Neuronal stem cell (in vitro differentiated cells): ENCODE data around the gene CNTNAP5.

Experiments
- DNase-seq: peaks from one replicate; pipeline ENCODE4 v3.0.0-alpha.2; 2013; ENCODE audit warnings: low spot score
- H2AFZ ChIP-seq: one replicate; pipeline ENCODE4 v1.6.1; 2013; ENCODE audit warnings: mild to moderate bottlenecking, low read length, inconsistent platforms
- H2AK5ac ChIP-seq: 2 replicates; pipeline ENCODE4 v1.6.1; 2013; ENCODE audit warnings: low read depth, mild to moderate bottlenecking, inconsistent platforms, low read length, moderate library complexity, mixed read lengths
- H2BK120ac ChIP-seq: 2 replicates; pipeline ENCODE4 v1.6.1; 2013; ENCODE audit warnings: low read depth, mild to moderate bottlenecking, inconsistent platforms, low read length, moderate library complexity, mixed read lengths
- H2BK12ac ChIP-seq: one replicate; pipeline ENCODE4 v1.6.1; 2013; ENCODE audit warnings: low read length, inconsistent platforms
- H2BK15ac ChIP-seq: 2 replicates; pipeline ENCODE4 v1.6.1; 2013; ENCODE audit warnings: mild to moderate bottlenecking, low read length, inconsistent platforms, mixed read lengths
- H2BK5ac ChIP-seq: one replicate; pipeline ENCODE4 v1.6.1; 2013; ENCODE audit warnings: inconsistent platforms, mild to moderate bottlenecking, low read length, moderate library complexity
- H3K14ac ChIP-seq: one replicate; pipeline ENCODE4 v1.6.1; 2013; ENCODE audit warnings: low read length, inconsistent platforms
- H3K18ac ChIP-seq: 2 replicates; pipeline ENCODE4 v1.6.1; 2013; ENCODE audit warnings: low read length, inconsistent platforms
- H3K23ac ChIP-seq: 2 replicates; pipeline ENCODE4 v1.6.1; 2013; ENCODE audit warnings: low read depth, mild to moderate bottlenecking, mixed read lengths, low read length, inconsistent platforms; ENCODE audit not compliant: poor library complexity
- H3K27ac ChIP-seq: replicated peaks from 3 replicates; pipeline ENCODE4 v1.5.1; 2013; ENCODE audit warnings: low read length, inconsistent platforms
- H3K27me3 ChIP-seq, 3 experiments: 2 replicates each; pipeline ENCODE4 v1.6.1; 2013; ENCODE audit warnings: low read length in 3 of 3, mild to moderate bottlenecking in 2 of 3, inconsistent platforms in 1 of 3, low read depth in 1 of 3, mixed read lengths in 1 of 3, moderate library complexity in 1 of 3; ENCODE audit not compliant: control insufficient read depth in 3 of 3, insufficient read depth in 3 of 3
- H3K36me3 ChIP-seq, 2 donors: replicated peaks in 1 of 2; 2 replicates each; pipeline ENCODE4 v1.6.1; 2013; ENCODE audit warnings: low read length in 2 of 2; ENCODE audit not compliant: control insufficient read depth in 2 of 2, insufficient read depth in 2 of 2
- H3K4ac ChIP-seq: 2 replicates; pipeline ENCODE4 v1.6.1; 2013; ENCODE audit warnings: inconsistent platforms, mild to moderate bottlenecking, low read length, moderate library complexity
- H3K4me1 ChIP-seq, 2 donors: 1 replicate in 1 of 2; 2 replicates in 1 of 2; pipeline ENCODE4 v1.6.1; 2013; ENCODE audit warnings: low read length in 2 of 2, low read depth in 1 of 2; ENCODE audit not compliant: control insufficient read depth in 2 of 2, insufficient read depth in 1 of 2
- H3K4me2 ChIP-seq: one replicate; pipeline ENCODE4 v1.6.1; 2013; ENCODE audit warnings: mild to moderate bottlenecking, low read length, inconsistent platforms; ENCODE audit not compliant: insufficient read depth, poor library complexity, severe bottlenecking
- H3K4me3 ChIP-seq, 2 donors: 2 replicates each; pipeline ENCODE4 v1.5.1; 2013; ENCODE audit warnings: low read length in 2 of 2, mild to moderate bottlenecking in 2 of 2, inconsistent platforms in 1 of 2, moderate library complexity in 1 of 2
- H3K79me1 ChIP-seq: one replicate; pipeline ENCODE4 v1.6.1; 2013; ENCODE audit warnings: low read depth, mild to moderate bottlenecking, inconsistent platforms, low read length, moderate library complexity
- H3K9ac ChIP-seq: one replicate; pipeline ENCODE4 v1.6.1; 2013; ENCODE audit warnings: mild to moderate bottlenecking, low read depth, low read length, inconsistent platforms; ENCODE audit not compliant: poor library complexity
- H3K9me3 ChIP-seq, 2 donors: replicated peaks in 1 of 2; 2 replicates each; pipeline versions ENCODE3 to v1.6.1; 2013; ENCODE audit warnings: low read length in 2 of 2, mild to moderate bottlenecking in 2 of 2, inconsistent platforms in 1 of 2, low read depth in 1 of 2, mixed read lengths in 1 of 2, moderate library complexity in 1 of 2; ENCODE audit not compliant: control insufficient read depth in 2 of 2, insufficient read depth in 1 of 2
- H4K8ac ChIP-seq: one replicate; pipeline ENCODE4 v1.6.1; 2013; ENCODE audit warnings: low read depth, mild to moderate bottlenecking, inconsistent platforms, low read length, moderate library complexity
- H4K91ac ChIP-seq: one replicate; pipeline ENCODE4 v1.6.1; 2013; ENCODE audit warnings: low read length, low read depth, mild to moderate bottlenecking, inconsistent platforms; ENCODE audit not compliant: poor library complexity
- WGBS, 2 donors: extraction: QIAGEN DNeasy Blood & Tissue Kit; methylation state at CpG; one replicate each; pipeline ENCODE4 v1.1.7; 2013; ENCODE audit warnings: missing lambda C conversion rate in 2 of 2, mixed read lengths in 1 of 2; ENCODE audit not compliant: insufficient read length in 2 of 2, insufficient replicate concordance in 1 of 2; ENCODE audit errors: extremely low coverage in 2 of 2; 5-methylcytosine and 5-hydroxymethylcytosine counted together

CNTNAP5 gene

DNA sequence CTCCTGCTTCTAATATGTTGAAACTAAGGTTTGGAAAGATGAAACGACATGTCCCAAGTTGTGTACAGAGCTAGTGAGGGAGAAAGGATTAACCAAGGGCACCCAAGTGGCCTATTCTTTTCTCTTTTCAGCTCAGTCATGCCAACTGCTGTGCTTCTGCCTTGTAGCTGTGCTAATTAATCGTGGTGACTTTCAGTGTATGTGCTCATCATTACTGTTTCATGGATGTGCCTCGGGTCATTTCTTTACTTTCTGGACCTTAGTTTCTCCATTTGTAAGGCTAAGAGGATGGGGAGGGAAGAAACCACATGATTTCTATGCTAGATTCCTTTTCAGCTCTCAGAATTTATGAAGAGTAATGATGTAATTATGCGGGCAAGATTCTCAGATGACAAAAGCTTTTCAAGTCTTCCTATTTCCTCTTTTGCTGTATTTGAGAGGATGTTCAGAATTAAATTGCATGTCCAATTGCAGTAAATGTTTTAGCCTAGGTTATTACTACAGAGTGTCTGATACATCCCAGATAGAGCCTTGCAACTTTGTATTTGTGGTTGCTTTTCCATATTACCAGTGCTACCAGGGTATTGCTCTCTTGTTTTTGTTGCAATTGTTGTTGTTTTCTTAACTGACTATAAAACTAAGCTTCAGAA, 621.2 kb downstream of the CNTNAP5 start:
- no peak overlapping the region for H2BK120ac ChIP-seq
- H3K4me2 ChIP-seq = no peak overlapping the region
- H3K9ac ChIP-seq = no peak overlapping the region
- H3K23ac ChIP-seq = no peak overlapping the region
- H3K4me1 ChIP-seq = no peaks in the 10 kb centered on the region
- H2BK15ac ChIP-seq = no peak overlapping the region
- H3K27me3 ChIP-seq = no peaks in the 10 kb centered on the region
- H2AK5ac ChIP-seq = no peak overlapping the region
- H4K91ac ChIP-seq = no peak overlapping the region
- no peak overlapping the region for H4K8ac ChIP-seq
- no peaks in the 10 kb centered on the region for H3K79me1 ChIP-seq
- H3K27ac ChIP-seq = no peak overlapping the region
- no peak overlapping the region for H3K14ac ChIP-seq
- H3K36me3 ChIP-seq = no peaks in the 10 kb centered on the region
- no peak overlapping the region for H2BK5ac ChIP-seq
- H2BK12ac ChIP-seq = no peak overlapping the region
- WGBS, 2 donors = no CpG with 5 or more reads among the region's 4 CpGs
- no peaks in the 10 kb centered on the region for H3K9me3 ChIP-seq
- no peak overlapping the region for H2AFZ ChIP-seq
- H3K4me3 ChIP-seq = no peak overlapping the region
- DNase-seq = no peak
- no peak overlapping the region for H3K18ac ChIP-seq
- H3K4ac ChIP-seq = no peak overlapping the region

DNA sequence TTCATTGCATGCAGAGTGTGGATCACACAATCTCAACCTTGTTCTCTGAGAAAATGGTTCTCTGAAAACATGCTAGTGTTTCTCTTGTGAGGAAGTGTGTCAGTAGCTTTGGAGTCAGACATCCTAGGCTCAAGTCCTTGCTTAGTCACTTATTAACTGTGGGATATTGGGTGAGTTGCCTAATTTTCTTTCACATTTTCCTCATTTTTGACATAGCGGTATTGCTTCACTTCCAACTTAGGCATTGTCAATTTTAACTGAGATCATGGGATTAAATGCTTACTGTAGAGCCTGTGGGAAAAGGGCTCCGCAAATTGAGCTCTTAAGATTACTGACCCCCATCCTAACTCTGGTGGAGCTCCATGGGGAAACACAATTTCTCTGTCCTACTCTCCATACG, 622.2 kb downstream of the CNTNAP5 start:
- H3K4me1 ChIP-seq = no peaks in the 10 kb centered on the region
- H2AK5ac ChIP-seq = no peak overlapping the region
- H3K4ac ChIP-seq = no peak overlapping the region
- H3K18ac ChIP-seq = no peak overlapping the region
- H3K79me1 ChIP-seq = no peaks in the 10 kb centered on the region
- no CpG with 5 or more reads among the region's 3 CpGs for whole genome bisulfite sequencing, 2 donors
- H2BK15ac ChIP-seq = no peak overlapping the region
- H2BK5ac ChIP-seq = no peak overlapping the region
- no peak overlapping the region for H3K4me3 ChIP-seq
- no peak for DNase-seq
- H3K14ac ChIP-seq = no peak overlapping the region
- no peaks in the 10 kb centered on the region for H3K27me3 ChIP-seq
- H2AFZ ChIP-seq = no peak overlapping the region
- no peak overlapping the region for H3K23ac ChIP-seq
- no peak overlapping the region for H2BK12ac ChIP-seq
- H3K9ac ChIP-seq = no peak overlapping the region
- H4K8ac ChIP-seq = no peak overlapping the region
- H4K91ac ChIP-seq = no peak overlapping the region
- H3K9me3 ChIP-seq = no peaks in the 10 kb centered on the region
- H3K36me3 ChIP-seq = no peaks in the 10 kb centered on the region
- no peak overlapping the region for H3K27ac ChIP-seq
- no peak overlapping the region for H3K4me2 ChIP-seq
- no peak overlapping the region for H2BK120ac ChIP-seq

DNA sequence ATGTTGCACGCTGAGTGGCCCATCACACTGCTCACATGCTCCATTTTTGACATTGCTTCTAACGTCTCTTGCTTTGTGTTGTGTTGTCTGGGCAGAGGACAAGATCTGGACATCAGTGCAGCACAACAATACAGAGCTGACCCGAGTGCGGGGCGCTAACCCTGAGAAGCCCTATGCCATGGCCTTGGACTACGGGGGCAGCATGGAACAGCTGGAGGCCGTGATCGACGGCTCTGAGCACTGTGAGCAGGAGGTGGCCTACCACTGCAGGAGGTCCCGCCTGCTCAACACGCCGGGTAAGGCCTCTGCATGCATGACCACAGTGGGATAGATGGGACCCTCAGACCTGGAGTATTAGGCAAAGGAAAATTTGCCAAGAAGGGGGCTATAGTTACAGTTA, 622.6 kb downstream of the CNTNAP5 start:
- H3K18ac ChIP-seq = no peak overlapping the region
- H3K79me1 ChIP-seq = no peaks in the 10 kb centered on the region
- no peaks in the 10 kb centered on the region for H3K36me3 ChIP-seq
- no peak overlapping the region for H3K23ac ChIP-seq
- no peak overlapping the region for H4K8ac ChIP-seq
- no peak overlapping the region for H3K4me2 ChIP-seq
- H2AK5ac ChIP-seq = no peak overlapping the region
- no peak overlapping the region for H3K14ac ChIP-seq
- H3K9me3 ChIP-seq = no peaks in the 10 kb centered on the region
- no peak overlapping the region for H2BK15ac ChIP-seq
- no peaks in the 10 kb centered on the region for H3K27me3 ChIP-seq
- H2BK12ac ChIP-seq = no peak overlapping the region
- DNase-seq = no peak
- H3K9ac ChIP-seq = no peak overlapping the region
- H3K27ac ChIP-seq = no peak overlapping the region
- no peak overlapping the region for H2AFZ ChIP-seq
- H3K4me1 ChIP-seq = no peaks in the 10 kb centered on the region
- H2BK120ac ChIP-seq = no peak overlapping the region
- H2BK5ac ChIP-seq = no peak overlapping the region
- WGBS, 2 donors = no CpG with 5 or more reads among the region's 12 CpGs
- H3K4me3 ChIP-seq = no peak overlapping the region
- H4K91ac ChIP-seq = no peak overlapping the region
- H3K4ac ChIP-seq = no peak overlapping the region

DNA sequence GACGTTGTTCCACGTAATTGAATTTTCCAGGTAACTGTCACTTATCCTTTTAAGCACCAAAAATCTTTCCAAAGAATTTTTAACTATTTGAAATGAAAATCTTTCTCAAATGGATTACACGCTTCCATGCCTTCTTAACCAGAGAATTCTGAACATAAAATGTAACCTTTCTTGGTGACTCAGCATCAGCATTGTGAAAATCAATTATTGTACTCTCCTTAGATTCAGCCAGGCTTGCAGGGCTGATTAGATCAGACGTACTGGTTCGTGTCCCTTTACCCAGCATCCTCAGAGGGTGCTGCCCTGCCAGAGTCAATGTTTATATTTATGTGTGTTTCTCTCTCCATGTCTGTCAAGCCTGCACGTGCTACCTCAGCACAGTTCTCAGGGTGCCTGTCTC, 623.9 kb downstream of the CNTNAP5 start:
- no peak overlapping the region for H3K4me3 ChIP-seq
- H3K4ac ChIP-seq = no peak overlapping the region

More for the DNA sequence above, 623.9 kb downstream of the CNTNAP5 start:
- DNase-seq = no peak
- Histone ChIP-seq H2AFZ (no peak overlapping the region), H3K79me1 (no peaks in the 10 kb centered on the region), H3K23ac (no peak overlapping the region), H2BK5ac (no peak overlapping the region), H3K14ac (no peak overlapping the region), H4K91ac (no peak overlapping the region), H3K27ac (no peak overlapping the region), H3K9ac (no peak overlapping the region), H3K36me3 (no peaks in the 10 kb centered on the region), H2BK120ac (no peak overlapping the region), H4K8ac (no peak overlapping the region), H2AK5ac (no peak overlapping the region), H2BK15ac (no peak overlapping the region), H3K27me3 (no peaks in the 10 kb centered on the region), H3K18ac (no peak overlapping the region), H3K4me1 (no peaks in the 10 kb centered on the region), H3K4me2 (no peak overlapping the region), H3K9me3 (no peaks in the 10 kb centered on the region), H2BK12ac (no peak overlapping the region)
- no CpG with 5 or more reads among the region's 6 CpGs for WGBS, 2 donors
